Measurements from ENCODE around the gene PUS1. TPM values are rescaled to one million over a fixed set of nuclear protein-coding genes. Genes with fewer than 3 reads are reported as not detected.

Gene PUS1
- total RNA-seq, 1 donor from 2014 or later: 22.7 TPM

GRCh38 chr12:131986361-131986760 lies 57.3 kb downstream of the PUS1 start:
- no peak overlapping the region for H3K27ac ChIP-seq
- peaks cover 55 to 92% of the 10 kb centered on the region in 2 donors for H3K36me3 ChIP-seq
- DNase-seq (ENCODE audit: low spot score in 2 of 2): no peak
- H3K27me3 ChIP-seq: no peaks in the 10 kb centered on the region
- intact Hi-C loops (cut with DNase I): no loop called here
- H3K4me1 ChIP-seq: no peaks in the 10 kb centered on the region
- no peaks in the 10 kb centered on the region for H3K9me3 ChIP-seq
- TF ChIP-seq CTCF (IDR thresholded peaks at IDR 0.05): no peak
- H3K4me3 ChIP-seq: no peak overlapping the region

- intact Hi-C loops (cut with DNase I): no loop called here
Observed at GRCh38 chr12:131986910-131987309, 57.8 kb downstream of the PUS1 start.

GRCh38 chr12:131987552-131987951 lies 58.5 kb downstream of the PUS1 start:
- TF ChIP-seq CTCF (IDR thresholded peaks at IDR 0.05): no peak
- H3K36me3 ChIP-seq: peaks cover 54 to 92% of the 10 kb centered on the region in 2 donors
- H3K4me3 ChIP-seq: no peak overlapping the region
- no peaks in the 10 kb centered on the region for H3K9me3 ChIP-seq
- no peak for DNase-seq (ENCODE audit: low spot score in 2 of 2)
- no peaks in the 10 kb centered on the region for H3K27me3 ChIP-seq
- intact Hi-C loops (cut with DNase I): no loop called here
- H3K4me1 ChIP-seq: no peaks in the 10 kb centered on the region
- H3K27ac ChIP-seq: no peak overlapping the region

More at GRCh38 chr12:131986910-131987309, 57.8 kb downstream of the PUS1 start:
- no peak for DNase-seq (ENCODE audit: low spot score in 2 of 2)
- H3K4me1 ChIP-seq: no peaks in the 10 kb centered on the region
- H3K36me3 ChIP-seq: peaks cover 55 to 92% of the 10 kb centered on the region in 2 donors
- H3K27ac ChIP-seq: no peak overlapping the region
- H3K4me3 ChIP-seq: no peak overlapping the region
- H3K27me3 ChIP-seq: no peaks in the 10 kb centered on the region
- H3K9me3 ChIP-seq: no peaks in the 10 kb centered on the region
- TF ChIP-seq CTCF (IDR thresholded peaks at IDR 0.05): no peak

GRCh38 chr12:131988054-131988796 lies 59.1 kb downstream of the PUS1 start:
- TF ChIP-seq CTCF (IDR thresholded peaks at IDR 0.05): no peak
- Histone ChIP-seq H3K27me3 (no peaks in the 10 kb centered on the region), H3K9me3 (no peaks in the 10 kb centered on the region), H3K36me3 (peaks cover 55 to 92% of the 10 kb centered on the region in 2 donors), H3K27ac (no peak overlapping the region), H3K4me1 (no peaks in the 10 kb centered on the region), H3K4me3 (no peak overlapping the region)
- DNase-seq (ENCODE audit: low spot score in 2 of 2): no peak
- intact Hi-C loops (cut with DNase I): no loop called here

- intact Hi-C loops (cut with DNase I): no loop called here
- Histone ChIP-seq H3K36me3 (peaks cover 62 to 93% of the 10 kb centered on the region in 2 donors), H3K27ac (no peak overlapping the region), H3K27me3 (no peaks in the 10 kb centered on the region), H3K9me3 (no peaks in the 10 kb centered on the region), H3K4me3 (no peak overlapping the region), H3K4me1 (no peaks in the 10 kb centered on the region)
- TF ChIP-seq CTCF (IDR thresholded peaks at IDR 0.05): no peak
- no peak for DNase-seq (ENCODE audit: low spot score in 2 of 2)
Observed at GRCh38 chr12:131989021-131989420, 59.9 kb downstream of the PUS1 start.

Measured in ascending aorta (tissue), 2 donors.